GM12878 (cell line): ENCODE data around the gene XPNPEP3. TPM values are rescaled to one million over a fixed set of nuclear protein-coding genes. Genes with fewer than 3 reads are reported as not detected.

Experiments used
- ATAC-seq: fragments of 200-7000 bp; cut with Tn5 transposase; 3 replicates; pipeline ENCODE4 v1.9.1; 2020; ENCODE audit warnings: mild to moderate bottlenecking, moderate library complexity
- BruUV-seq: library from RNA; stranded (reverse); fragments of 400-500 nt; replicated peaks from 2 replicates; lab custom pipeline; 2021; lab: Mats Ljungman, UMichigan
- CTCF ChIA-PET: fragments of 300-600 bp; sonication (Branson Sonifier 250); formaldehyde crosslinking; extraction: SDS; loops from one replicate; lab custom pipeline; 2021; ENCODE audit warnings: inconsistent platforms; lab: Yijun Ruan, JAX
- POLR2A ChIA-PET: fragments of 350-600 bp; formaldehyde crosslinking; extraction: SDS; loops from one replicate; lab custom pipeline; 2021; ENCODE audit warnings: inconsistent platforms; lab: Charles Lee
- RAD21 ChIA-PET: fragments of 300-600 bp; sonication (Branson Sonifier 250); formaldehyde crosslinking; loops from one replicate; lab custom pipeline; 2023; ENCODE audit warnings: antibody characterized with exemption; ENCODE audit not compliant: unreplicated experiment; lab: Charles Lee
- SMC1A ChIA-PET: fragments of 300-600 bp; sonication (Branson Sonifier 250); formaldehyde crosslinking; loops from one replicate; lab custom pipeline; 2023; ENCODE audit not compliant: unreplicated experiment, uncharacterized antibody; lab: Charles Lee
- DNase-seq: peaks from one replicate; pipeline ENCODE4 v3.0.0-alpha.2; 2011; ENCODE audit warnings: low read depth, low spot score
- FAIRE-seq: peaks from 3 replicates; lab custom pipeline; 2011; peaks lifted over from hg19 to GRCh38; lab: Jason Lieb, UNC
- H2AFZ ChIP-seq: 2 replicates; pipeline ENCODE4 v1.6.0; 2011; ENCODE audit warnings: low read depth, low read length, control low read depth; ENCODE audit not compliant: control insufficient read depth
- H3K27ac ChIP-seq: 2 replicates; pipeline ENCODE4 v1.5.1; 2011; ENCODE audit warnings: control low read depth; ENCODE audit not compliant: control insufficient read depth, insufficient read depth
- H3K27me3 ChIP-seq, 2 experiments: replicated peaks in 1 of 2; 2 replicates each; pipeline versions ENCODE4 v1.6.0 to v1.6.1; 2011; ENCODE audit warnings: low read length in 1 of 2; ENCODE audit not compliant: control insufficient read depth in 2 of 2, insufficient read depth in 2 of 2
- H3K36me3 ChIP-seq, 2 experiments: 2 replicates each; pipeline ENCODE4 v1.5.1; 2011; ENCODE audit warnings: low read length in 1 of 2; ENCODE audit not compliant: control insufficient read depth in 2 of 2, insufficient read depth in 2 of 2
- H3K4me1 ChIP-seq: 2 replicates; pipeline ENCODE4 v1.6.1; 2011; ENCODE audit warnings: mild to moderate bottlenecking, low read length, moderate library complexity, mixed read lengths; ENCODE audit not compliant: control insufficient read depth, insufficient read depth
- H3K4me2 ChIP-seq: 2 replicates; pipeline ENCODE4 v1.6.0; 2011; ENCODE audit warnings: control low read depth; ENCODE audit not compliant: control insufficient read depth, insufficient read depth
- H3K4me3 ChIP-seq: fragments of 200-600 bp; sonication (generic); 2 replicates; pipeline ENCODE4 v1.5.1; 2016
- H3K79me2 ChIP-seq: 2 replicates; pipeline ENCODE4 v1.6.0; 2011; ENCODE audit warnings: low read length; ENCODE audit not compliant: control insufficient read depth, insufficient read depth
- H3K9ac ChIP-seq: 2 replicates; pipeline ENCODE4 v1.8.0; 2011; ENCODE audit warnings: low read length, control low read depth, mixed read lengths; ENCODE audit not compliant: control insufficient read depth, insufficient read depth
- H3K9me3 ChIP-seq: replicated peaks from 3 replicates; pipeline ENCODE4 v1.5.1; 2011; ENCODE audit warnings: mild to moderate bottlenecking, low read length; ENCODE audit not compliant: control insufficient read depth, insufficient read depth
- H4K20me1 ChIP-seq: 2 replicates; pipeline ENCODE4 v1.6.0; 2011; ENCODE audit not compliant: control insufficient read depth, insufficient read depth
- GABPA ChIP-seq: IDR thresholded peaks from 2 replicates; pipeline ENCODE4 v1.6.1; 2014; ENCODE audit warnings: antibody characterized with exemption, low read depth, mild to moderate bottlenecking, inconsistent platforms
- NFYB ChIP-seq: IDR thresholded peaks from 2 replicates; pipeline ENCODE4 v1.6.1; 2011; ENCODE audit warnings: low read depth, mild to moderate bottlenecking, low read length, improper control_type of control experiment, moderate library complexity; ENCODE audit not compliant: insufficient read depth
- POLR2A ChIP-seq: IDR thresholded peaks from 2 replicates; pipeline ENCODE4 v1.6.1; 2011; ENCODE audit warnings: low read depth, mild to moderate bottlenecking, low read length
- ZNF217 ChIP-seq: fragments of 450-650 bp; IDR thresholded peaks from 2 replicates; pipeline ENCODE4 v1.6.1; 2017; ENCODE audit warnings: antibody characterized with exemption, mild to moderate bottlenecking
- WGBS: methylation state at CpG from one replicate; pipeline ENCODE4 v1.1.6; 2016; ENCODE audit warnings: low lambda C conversion rate; ENCODE audit not compliant: insufficient replicate concordance, insufficient coverage; ENCODE audit errors: missing lambda C conversion rate; 5-methylcytosine and 5-hydroxymethylcytosine counted together
- in situ Hi-C: fragments of 300-500 bp; cut with MboI; formaldehyde crosslinking; loops from 9 replicates; pipeline ENCODE4 v1.14.3; 2018; ENCODE audit warnings: mixed read lengths
- intact Hi-C: fragments of 100-400 bp; cut with micrococcal nuclease; formaldehyde crosslinking; loops from one replicate; pipeline ENCODE4 v1.14.2; 2022; ENCODE audit not compliant: unreplicated experiment
- polyA plus RNA-seq, 11 experiments: library from polyadenylated mRNA; depleted of rRNA in 4 of 11; unstranded in 6 of 11; stranded (reverse) in 5 of 11; fragments of >200 nt; fragmentation: Nextera tagmentation in 4 of 11; fragmentation: Illumina TruSeq in 1 of 11; extraction: Ambion mirVana in 4 of 11; extraction: Trizol in 1 of 11; gene quantifications; 1 replicate in 1 of 11; 2 replicates in 10 of 11; pipeline versions ENCODE4 v1.2.1 to v1.2.3, GENCODE V29; 2011 to 2016; ENCODE audit warnings: inconsistent platforms in 2 of 11, missing spikeins in 2 of 11, low read depth in 1 of 11
- total RNA-seq, 4 experiments: library from RNA; depleted of rRNA in 3 of 4; stranded (reverse); fragments of >200 nt in 3 of 4; fragmentation: Illumina TruSeq in 1 of 4; extraction: Trizol in 1 of 4; gene quantifications; 2 replicates each; pipeline versions ENCODE4 v1.2.1 to v1.2.3, GENCODE V29; 2013 to 2021
- TF ChIP-seq, protein P1 (sequence below): fragments of 450-650 bp; IDR thresholded peaks from 2 replicates; pipeline ENCODE4 v1.6.1; 2017; ENCODE audit warnings: low read depth, mild to moderate bottlenecking, moderate library complexity
- TF ChIP-seq, protein P2 (sequence below), 3 experiments: IDR thresholded peaks in 2 of 3; conservative IDR thresholded peaks in 1 of 3; 2 replicates each; pipeline ENCODE4 v1.5.1; 2011; ENCODE audit warnings: low read depth in 3 of 3, low read length in 3 of 3, mild to moderate bottlenecking in 3 of 3, control low read depth in 2 of 3, moderate library complexity in 2 of 3, inconsistent platforms in 1 of 3, mixed read lengths in 1 of 3; ENCODE audit not compliant: control insufficient read depth in 2 of 3, insufficient read depth in 1 of 3; ENCODE audit errors: extremely low read depth in 1 of 3
- TF ChIP-seq, protein P3 (sequence below): fragments of 450-650 bp; formaldehyde crosslinking; IDR thresholded peaks from 2 replicates; pipeline ENCODE4 v1.4.0; 2022; ENCODE audit warnings: mild to moderate bottlenecking, moderate library complexity

The XPNPEP3 gene
- total and polyA plus RNA-seq, 10 of the 15 experiments (the other 5 are each of a cell fraction or from before 2014, with no cell fraction given) = 6.7 to 19.9 (median 11.7) TPM

DNA sequence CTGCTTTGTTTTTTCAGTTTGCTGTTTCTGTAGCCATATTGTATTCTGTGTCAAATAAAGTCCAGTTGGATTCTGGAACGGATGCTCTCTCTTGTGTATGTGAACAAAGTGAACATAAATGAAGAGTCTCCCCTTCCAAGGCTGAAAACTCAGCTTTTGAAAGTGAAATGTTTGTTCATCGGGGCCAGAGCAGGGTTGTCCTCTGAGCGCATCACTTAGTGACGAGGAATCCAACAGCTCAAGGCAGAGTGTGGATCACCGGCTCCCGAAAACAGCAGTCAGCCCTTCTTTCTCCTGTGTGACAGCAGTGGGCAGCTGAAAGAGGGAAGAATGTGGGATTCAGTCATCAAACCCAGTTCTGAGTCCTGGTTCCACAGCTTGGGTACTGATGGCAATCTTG is 115.6 kb downstream of the XPNPEP3 start (continued):
- TF ChIP-seq, protein P1, sequence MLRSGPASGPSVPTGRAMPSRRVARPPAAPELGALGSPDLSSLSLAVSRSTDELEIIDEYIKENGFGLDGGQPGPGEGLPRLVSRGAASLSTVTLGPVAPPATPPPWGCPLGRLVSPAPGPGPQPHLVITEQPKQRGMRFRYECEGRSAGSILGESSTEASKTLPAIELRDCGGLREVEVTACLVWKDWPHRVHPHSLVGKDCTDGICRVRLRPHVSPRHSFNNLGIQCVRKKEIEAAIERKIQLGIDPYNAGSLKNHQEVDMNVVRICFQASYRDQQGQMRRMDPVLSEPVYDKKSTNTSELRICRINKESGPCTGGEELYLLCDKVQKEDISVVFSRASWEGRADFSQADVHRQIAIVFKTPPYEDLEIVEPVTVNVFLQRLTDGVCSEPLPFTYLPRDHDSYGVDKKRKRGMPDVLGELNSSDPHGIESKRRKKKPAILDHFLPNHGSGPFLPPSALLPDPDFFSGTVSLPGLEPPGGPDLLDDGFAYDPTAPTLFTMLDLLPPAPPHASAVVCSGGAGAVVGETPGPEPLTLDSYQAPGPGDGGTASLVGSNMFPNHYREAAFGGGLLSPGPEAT = no peak
- TF ChIP-seq NFYB (no peak), GABPA (no peak), ZNF217 (no peak)
- TF ChIP-seq, protein P2, sequence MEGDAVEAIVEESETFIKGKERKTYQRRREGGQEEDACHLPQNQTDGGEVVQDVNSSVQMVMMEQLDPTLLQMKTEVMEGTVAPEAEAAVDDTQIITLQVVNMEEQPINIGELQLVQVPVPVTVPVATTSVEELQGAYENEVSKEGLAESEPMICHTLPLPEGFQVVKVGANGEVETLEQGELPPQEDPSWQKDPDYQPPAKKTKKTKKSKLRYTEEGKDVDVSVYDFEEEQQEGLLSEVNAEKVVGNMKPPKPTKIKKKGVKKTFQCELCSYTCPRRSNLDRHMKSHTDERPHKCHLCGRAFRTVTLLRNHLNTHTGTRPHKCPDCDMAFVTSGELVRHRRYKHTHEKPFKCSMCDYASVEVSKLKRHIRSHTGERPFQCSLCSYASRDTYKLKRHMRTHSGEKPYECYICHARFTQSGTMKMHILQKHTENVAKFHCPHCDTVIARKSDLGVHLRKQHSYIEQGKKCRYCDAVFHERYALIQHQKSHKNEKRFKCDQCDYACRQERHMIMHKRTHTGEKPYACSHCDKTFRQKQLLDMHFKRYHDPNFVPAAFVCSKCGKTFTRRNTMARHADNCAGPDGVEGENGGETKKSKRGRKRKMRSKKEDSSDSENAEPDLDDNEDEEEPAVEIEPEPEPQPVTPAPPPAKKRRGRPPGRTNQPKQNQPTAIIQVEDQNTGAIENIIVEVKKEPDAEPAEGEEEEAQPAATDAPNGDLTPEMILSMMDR (IDR thresholded peaks at IDR 0.05 in 2 of 3, conservative IDR thresholded peaks at IDR 0.05 in 1 of 3; ENCODE audit: control insufficient read depth in 2 of 3, extremely low read depth in 1 of 3, insufficient read depth in 1 of 3, low read depth in 3 of 3, low read length in 3 of 3) = no peak

DNA sequence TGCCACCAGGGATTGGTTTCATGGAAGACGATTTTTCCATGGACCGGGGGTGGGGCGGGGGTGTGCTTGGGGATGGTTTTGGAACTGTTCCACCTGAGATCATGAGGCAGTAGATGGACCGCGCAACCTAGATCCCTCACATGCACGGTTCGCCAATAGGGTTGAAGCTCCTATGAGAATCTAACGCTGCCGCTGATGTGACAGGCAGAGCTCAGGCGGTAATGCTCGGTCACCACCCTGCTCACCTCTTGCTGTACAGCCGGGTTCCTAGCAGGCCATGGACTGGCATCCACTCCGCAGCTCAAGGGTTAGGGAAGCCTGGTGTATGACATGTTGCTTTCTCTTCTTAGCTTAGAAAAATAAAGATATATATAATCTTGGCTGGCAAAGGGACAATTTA is 116.2 kb downstream of the XPNPEP3 start:
- Histone ChIP-seq H2AFZ (no peak overlapping the region), H3K4me2 (no peak overlapping the region), H3K36me3 (peaks cover 6 to 13% of the 10 kb centered on the region in 2 experiments; a peak in 3 of 4 replicates), H3K9ac (no peak overlapping the region), H3K27ac (no peak overlapping the region), H3K4me1 (no peaks in the 10 kb centered on the region), H3K9me3 (no peaks in the 10 kb centered on the region), H3K27me3 (no peaks in the 10 kb centered on the region), H3K79me2 (no peaks in the 10 kb centered on the region), H4K20me1 (no peaks in the 10 kb centered on the region), H3K4me3 (no peak overlapping the region)
- no peak for FAIRE-seq
- ChIA-PET RAD21 (no interaction called here), SMC1A (interaction anchor here (1.5 kb wide), 1 partner anchor 9 kb away, joined by 3 read pairs; no protein-coding TSS in a partner anchor), CTCF (interaction anchor here (1.5 kb wide), 1 partner anchor 16 kb away, joined by 3 read pairs; no protein-coding TSS in a partner anchor), POLR2A (no interaction called here)
- no peak for ATAC-seq
- in situ Hi-C loops = no loop called here
- DNase-seq = no peak
- peak; percentile 52; the same call in 1 of the 2 replicates for TF ChIP-seq POLR2A
- TF ChIP-seq, protein P3, sequence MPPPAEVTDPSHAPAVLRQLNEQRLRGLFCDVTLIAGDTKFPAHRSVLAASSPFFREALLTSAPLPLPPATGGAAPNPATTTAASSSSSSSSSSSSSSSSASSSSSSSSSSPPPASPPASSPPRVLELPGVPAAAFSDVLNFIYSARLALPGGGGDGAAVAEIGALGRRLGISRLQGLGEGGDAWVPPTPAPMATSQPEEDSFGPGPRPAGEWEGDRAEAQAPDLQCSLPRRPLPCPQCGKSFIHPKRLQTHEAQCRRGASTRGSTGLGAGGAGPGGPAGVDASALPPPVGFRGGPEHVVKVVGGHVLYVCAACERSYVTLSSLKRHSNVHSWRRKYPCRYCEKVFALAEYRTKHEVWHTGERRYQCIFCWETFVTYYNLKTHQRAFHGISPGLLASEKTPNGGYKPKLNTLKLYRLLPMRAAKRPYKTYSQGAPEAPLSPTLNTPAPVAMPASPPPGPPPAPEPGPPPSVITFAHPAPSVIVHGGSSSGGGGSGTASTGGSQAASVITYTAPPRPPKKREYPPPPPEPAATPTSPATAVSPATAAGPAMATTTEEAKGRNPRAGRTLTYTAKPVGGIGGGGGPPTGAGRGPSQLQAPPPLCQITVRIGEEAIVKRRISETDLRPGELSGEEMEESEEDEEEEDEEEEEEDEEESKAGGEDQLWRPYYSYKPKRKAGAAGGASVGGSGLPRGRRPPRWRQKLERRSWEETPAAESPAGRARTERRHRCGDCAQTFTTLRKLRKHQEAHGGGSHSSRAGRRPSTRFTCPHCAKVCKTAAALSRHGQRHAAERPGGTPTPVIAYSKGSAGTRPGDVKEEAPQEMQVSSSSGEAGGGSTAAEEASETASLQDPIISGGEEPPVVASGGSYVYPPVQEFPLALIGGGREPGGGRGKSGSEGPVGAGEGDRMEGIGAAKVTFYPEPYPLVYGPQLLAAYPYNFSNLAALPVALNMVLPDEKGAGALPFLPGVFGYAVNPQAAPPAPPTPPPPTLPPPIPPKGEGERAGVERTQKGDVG (CRISPR knock-in tag) = no peak
- WGBS = 99% methylated on average over 13 of the region's 13 CpGs
- intact Hi-C loops = no loop called here
- BruUV-seq = no TSS peak
